GM19239 (cell line): Measurements from ENCODE around the gene MAP3K4.

Source experiments
- DNase-seq: peaks from one replicate; pipeline ENCODE4 v3.0.0; 2011; ENCODE audit warnings: low spot score; ENCODE audit not compliant: insufficient read length
- FAIRE-seq: peaks from 2 replicates; lab custom pipeline; 2011; peaks lifted over from hg19 to GRCh38; lab: Jason Lieb, UNC

The MAP3K4 gene

DNA sequence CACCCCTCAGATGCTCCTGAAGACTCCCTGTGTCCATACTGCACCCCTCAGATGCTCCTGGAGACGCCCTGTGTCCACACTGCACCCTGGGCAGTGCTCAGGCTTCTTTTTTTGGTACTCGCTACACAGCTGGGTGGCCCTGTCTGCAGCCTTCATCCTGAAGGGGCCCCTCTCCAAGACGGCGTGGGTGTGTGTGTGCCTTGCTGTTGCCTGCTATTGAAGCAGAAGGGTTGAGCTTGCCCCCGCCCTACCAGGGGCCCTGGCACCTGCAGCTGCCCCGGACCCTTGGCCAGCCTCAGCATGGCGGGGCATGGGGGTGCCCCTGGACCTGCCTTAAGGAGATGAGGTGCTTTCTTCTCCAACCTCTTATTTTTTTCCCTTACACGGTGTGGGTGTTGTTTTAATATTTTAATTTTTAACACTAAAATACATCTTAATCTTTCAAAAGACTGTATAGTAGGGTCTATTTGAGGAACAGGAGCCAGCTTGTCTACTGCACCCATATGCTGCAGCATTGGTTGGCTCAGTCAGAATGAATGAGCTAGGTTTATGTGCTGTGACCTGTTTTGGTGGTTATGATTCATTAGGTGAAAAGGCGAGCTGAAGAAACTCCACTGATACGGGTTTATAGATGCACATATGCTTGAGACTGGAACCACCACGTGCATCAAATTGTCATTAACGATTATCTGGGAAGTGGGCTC, 146.4 kb downstream of the MAP3K4 start:
- FAIRE-seq = no peak
- DNase-seq = no peak

- FAIRE-seq = no peak
- no peak for DNase-seq
Measured at GRCh38 chr6:161138543-161139303, 147.2 kb downstream of the MAP3K4 start.

GRCh38 chr6:161139304-161139765, 147.8 kb downstream of the MAP3K4 start:
- no peak for FAIRE-seq

GRCh38 chr6:161139766-161140553, 148.4 kb downstream of the MAP3K4 start:
- DNase-seq = no peak
- FAIRE-seq = no peak

More at GRCh38 chr6:161139304-161139765, 147.8 kb downstream of the MAP3K4 start:
- DNase-seq = no peak

DNA sequence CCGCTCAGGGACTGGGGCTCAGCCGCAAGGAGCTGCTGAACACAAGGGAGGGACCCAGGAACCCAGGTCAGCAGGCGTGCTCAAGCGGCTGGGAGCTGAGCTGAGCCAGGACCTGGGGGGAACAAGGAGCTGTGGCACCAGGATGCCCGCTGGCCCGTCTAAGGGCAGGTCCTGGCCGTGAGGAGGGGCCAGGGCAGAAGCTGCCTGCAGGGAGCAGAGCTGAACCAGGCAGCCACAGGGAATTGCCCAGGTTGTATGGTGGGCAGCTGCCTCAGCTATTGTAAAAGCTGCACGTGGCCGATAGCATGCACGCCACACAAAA, 148.9 kb downstream of the MAP3K4 start:
- no peak for FAIRE-seq

GRCh38 chr6:161141173-161141572, 149.6 kb downstream of the MAP3K4 start:
- DNase-seq (no peak), FAIRE-seq (no peak)

More for the DNA sequence above, 148.9 kb downstream of the MAP3K4 start:
- DNase-seq = no peak

DNA sequence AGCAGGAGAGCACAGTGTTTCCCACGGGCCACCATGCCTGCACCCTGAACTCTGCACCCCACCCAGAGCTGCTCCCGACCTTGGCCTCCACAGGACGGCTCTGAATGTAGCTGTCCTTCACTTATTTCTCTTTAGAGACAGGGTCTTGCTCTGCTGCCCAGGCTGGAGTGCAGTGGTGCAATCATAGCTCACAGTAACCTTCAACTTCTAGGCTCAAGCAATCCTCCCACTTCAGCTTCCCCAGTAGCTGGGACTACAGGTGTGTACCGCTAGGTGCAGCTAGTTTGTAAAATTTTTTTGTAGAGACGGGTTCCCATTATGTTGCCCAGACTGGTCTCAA, 151.4 kb downstream of the MAP3K4 start:
- FAIRE-seq (no peak), DNase-seq (no peak)

DNA sequence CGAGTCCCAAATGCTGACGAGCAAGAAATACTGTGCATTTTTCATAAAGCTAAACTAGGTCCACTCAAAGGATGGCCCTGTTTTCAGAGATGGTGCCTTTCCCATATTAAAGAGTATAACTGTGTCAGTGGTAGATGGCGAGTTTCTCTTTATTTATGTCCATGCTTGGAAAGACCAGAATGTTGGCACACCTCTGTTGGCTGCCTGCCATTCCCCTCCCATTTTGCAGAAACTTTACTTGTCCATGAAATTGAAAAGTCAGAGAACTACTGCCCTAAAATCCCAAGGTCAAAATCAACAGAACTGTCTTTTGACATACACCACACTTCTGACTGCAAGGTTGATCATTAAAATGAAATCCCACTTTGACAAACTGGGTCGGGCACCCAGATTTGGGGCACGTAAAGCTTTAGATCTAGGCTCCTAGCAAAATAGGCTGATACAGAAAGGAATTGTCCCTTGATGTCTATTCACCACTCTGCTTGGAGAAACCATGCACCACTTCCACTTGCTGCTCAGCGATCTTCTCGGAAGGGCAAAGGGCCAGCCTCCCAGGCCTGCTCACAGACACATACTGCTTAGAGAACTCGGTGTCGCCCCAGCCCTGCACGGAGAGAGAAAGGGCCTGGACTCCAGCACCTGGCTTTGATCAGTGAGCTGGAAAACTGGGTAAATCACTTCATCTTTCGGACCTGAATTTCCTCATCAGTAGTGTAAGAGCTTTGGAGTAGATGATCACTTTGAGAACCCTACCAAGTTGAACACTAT, 152.3 kb downstream of the MAP3K4 start:
- DNase-seq = no peak
- FAIRE-seq = no peak

GRCh38 chr6:161150136-161150535, 158.6 kb downstream of the MAP3K4 start:
- no peak for DNase-seq
- no peak for FAIRE-seq

DNA sequence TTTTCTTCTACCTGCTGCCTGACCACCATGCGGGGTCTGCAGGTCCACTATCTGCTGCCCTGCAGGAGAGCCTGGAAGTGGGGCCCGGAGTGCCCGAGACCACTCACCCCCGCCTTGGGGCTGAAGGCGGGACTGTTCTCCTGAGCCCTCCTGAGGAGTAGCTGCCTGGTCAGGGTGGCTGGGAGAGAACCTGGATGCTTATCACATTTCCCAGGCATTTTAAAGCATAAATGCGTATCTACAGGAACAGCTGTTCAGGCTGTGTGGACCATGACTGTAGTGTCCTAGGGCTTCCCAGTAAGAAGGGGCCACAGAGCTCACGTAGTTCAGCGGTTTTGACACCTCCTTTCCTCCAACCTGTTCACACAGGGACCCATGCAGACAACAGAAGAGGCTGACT, 159.0 kb downstream of the MAP3K4 start:
- no peak for DNase-seq

DNA sequence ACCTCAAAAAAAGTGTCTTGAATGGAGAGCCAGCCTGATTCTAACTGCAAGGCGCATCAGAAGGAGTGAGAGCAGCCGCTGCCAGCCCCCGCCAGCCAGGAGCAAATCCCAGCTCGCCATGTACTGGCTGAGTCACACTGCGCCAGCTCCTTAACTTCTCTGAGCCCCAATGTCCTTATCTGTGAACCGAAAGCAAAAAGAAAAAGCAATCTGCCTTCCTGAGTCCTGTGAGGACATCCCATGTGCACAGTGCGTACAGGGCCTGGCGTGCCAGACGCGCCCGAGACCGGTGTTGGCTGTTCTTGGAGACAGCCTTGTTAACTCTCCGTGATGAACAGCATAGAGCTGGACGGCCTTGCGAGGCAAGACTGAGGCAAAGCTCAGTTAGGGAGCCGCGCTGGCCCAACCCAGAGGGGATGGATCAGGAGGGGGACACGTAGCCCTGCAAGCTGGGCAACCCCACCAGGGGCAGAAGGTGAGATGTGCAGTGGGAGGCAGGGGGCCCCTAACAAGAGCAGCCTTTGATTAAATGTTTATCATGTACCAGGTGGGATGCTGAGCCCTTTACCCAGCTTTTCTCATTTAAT, 159.6 kb downstream of the MAP3K4 start:
- FAIRE-seq (no peak), DNase-seq (no peak)

More for the DNA sequence above, 159.0 kb downstream of the MAP3K4 start:
- no peak for FAIRE-seq

GRCh38 chr6:161151660-161152526, 160.3 kb downstream of the MAP3K4 start:
- no peak for FAIRE-seq
- no peak for DNase-seq

GRCh38 chr6:161152527-161152862, 160.9 kb downstream of the MAP3K4 start:
- FAIRE-seq (no peak), DNase-seq (no peak)

DNA sequence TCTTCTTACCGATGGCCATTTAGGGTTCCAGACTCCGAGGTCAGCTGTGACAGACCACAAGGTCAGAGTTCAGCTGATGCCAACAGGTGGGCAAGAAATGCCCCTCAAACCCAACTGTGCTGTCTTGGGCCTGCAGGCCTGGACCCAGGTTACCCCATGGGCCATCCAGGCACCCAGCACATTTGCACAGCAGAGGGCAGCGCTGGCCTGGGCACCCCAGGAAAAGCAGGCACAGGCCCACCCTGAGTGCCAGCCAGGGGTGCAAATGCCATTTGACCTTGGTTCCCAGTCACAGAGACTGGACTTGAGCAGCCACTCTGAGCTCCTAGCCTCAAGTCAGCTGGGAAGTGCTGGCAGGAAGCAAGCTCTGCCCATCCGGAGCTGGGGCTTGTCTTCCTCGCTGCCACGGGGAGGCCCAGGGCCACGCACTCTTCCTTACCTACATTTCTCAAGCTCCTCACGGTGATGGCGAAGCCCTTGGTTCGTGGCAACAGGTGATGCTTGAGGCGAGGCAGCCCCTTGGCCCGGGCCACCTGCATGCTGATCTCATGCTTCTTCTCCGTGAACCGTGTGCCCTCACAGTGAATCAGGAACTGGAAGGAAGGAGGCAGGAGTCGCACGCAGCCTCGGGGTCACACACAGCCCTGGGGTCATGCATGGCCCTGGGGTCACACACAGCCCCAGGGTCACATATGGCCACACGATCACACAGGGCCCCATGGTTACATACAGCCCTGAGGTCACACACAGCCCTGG, 161.5 kb downstream of the MAP3K4 start:
- DNase-seq (no peak), FAIRE-seq (no peak)

DNA sequence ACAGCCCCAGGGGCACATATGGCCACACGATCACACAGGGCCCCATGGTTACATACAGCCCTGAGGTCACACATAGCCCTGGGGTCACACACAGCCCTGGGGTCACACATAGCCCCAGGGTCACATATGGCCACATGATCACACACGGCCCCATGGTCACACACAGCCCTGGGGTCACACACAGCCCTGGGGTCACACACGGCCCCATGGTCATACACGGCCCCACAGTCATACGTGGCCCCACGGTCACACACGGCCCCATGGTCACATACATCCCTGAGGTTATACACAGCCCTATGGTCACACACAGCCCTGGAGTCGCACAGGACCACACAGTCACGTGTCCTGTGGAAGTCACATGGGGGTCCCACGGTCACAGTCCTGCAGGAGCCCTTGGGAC, 162.2 kb downstream of the MAP3K4 start:
- DNase-seq (no peak), FAIRE-seq (no peak)

- FAIRE-seq (no peak), DNase-seq (no peak)
Measured at GRCh38 chr6:161154796-161155335, 163.3 kb downstream of the MAP3K4 start.

- no peak for FAIRE-seq
Measured at GRCh38 chr6:161161121-161161520, 169.6 kb downstream of the MAP3K4 start.

More at GRCh38 chr6:161161121-161161520, 169.6 kb downstream of the MAP3K4 start:
- no peak for DNase-seq
